Hepatocyte (in vitro differentiated cells): ENCODE measurements around the gene SHISAL1. TPM values are rescaled to one million over a fixed set of nuclear protein-coding genes. Genes with fewer than 3 reads are reported as not detected.

Source experiments
- DNase-seq: peaks from one replicate; pipeline ENCODE4 v3.0.0-alpha.2; 2016; ENCODE audit warnings: low spot score
- H2AFZ ChIP-seq: fragments of 200-600 bp; sonication (generic); 2 replicates; pipeline ENCODE4 v1.6.0; 2016; ENCODE audit warnings: antibody characterized with exemption, mild to moderate bottlenecking
- H3K27ac ChIP-seq: fragments of 200-600 bp; sonication (generic); 2 replicates; pipeline ENCODE4 v1.5.1; 2016; ENCODE audit warnings: mild to moderate bottlenecking
- H3K27me3 ChIP-seq: fragments of 200-600 bp; sonication (generic); 2 replicates; pipeline ENCODE4 v1.6.1; 2016
- H3K36me3 ChIP-seq: fragments of 200-600 bp; sonication (generic); replicated peaks from 2 replicates; pipeline ENCODE4 v1.5.1; 2016; ENCODE audit warnings: low read depth; ENCODE audit not compliant: insufficient read depth
- H3K4me1 ChIP-seq: fragments of 200-600 bp; sonication (generic); 2 replicates; pipeline ENCODE4 v1.5.1; 2016; ENCODE audit warnings: mild to moderate bottlenecking, moderate library complexity; ENCODE audit not compliant: insufficient read depth
- H3K4me2 ChIP-seq: fragments of 200-600 bp; sonication (generic); 2 replicates; pipeline ENCODE4 v1.6.0; 2016
- H3K4me3 ChIP-seq: fragments of 200-600 bp; sonication (generic); 2 replicates; pipeline ENCODE4 v1.5.1; 2016; ENCODE audit warnings: mild to moderate bottlenecking
- H3K79me2 ChIP-seq: fragments of 200-600 bp; sonication (generic); 2 replicates; pipeline ENCODE4 v1.6.0; 2017; ENCODE audit warnings: mild to moderate bottlenecking
- H3K9me2 ChIP-seq: fragments of 200-600 bp; sonication (generic); replicated peaks from 2 replicates; pipeline ENCODE4 v1.6.0; 2017; ENCODE audit warnings: mild to moderate bottlenecking; ENCODE audit not compliant: insufficient read depth
- H3K9me3 ChIP-seq: fragments of 200-600 bp; sonication (generic); 2 replicates; pipeline ENCODE4 v1.5.1; 2016; ENCODE audit warnings: low read depth, mild to moderate bottlenecking
- H4K20me1 ChIP-seq: fragments of 200-600 bp; sonication (generic); 2 replicates; pipeline ENCODE4 v1.6.0; 2016; ENCODE audit warnings: mild to moderate bottlenecking; ENCODE audit not compliant: insufficient read depth, poor library complexity, severe bottlenecking
- EZH2 ChIP-seq: fragments of 200-600 bp; sonication (generic); IDR thresholded peaks from 2 replicates; pipeline ENCODE4 v1.6.1; 2016; ENCODE audit warnings: antibody characterized with exemption, mild to moderate bottlenecking, borderline replicate concordance
- EZH2phosphoT487 ChIP-seq: fragments of 200-600 bp; sonication (generic); IDR thresholded peaks from one replicate; pipeline ENCODE4 v1.6.1; 2018; ENCODE audit warnings: antibody characterized with exemption, mild to moderate bottlenecking, low read depth, moderate library complexity; ENCODE audit not compliant: unreplicated experiment, severe bottlenecking
- WGBS: methylation state at CpG from one replicate; pipeline ENCODE4 v1.1.6; 2016; ENCODE audit warnings: low lambda C conversion rate; ENCODE audit errors: missing lambda C conversion rate; 5-methylcytosine and 5-hydroxymethylcytosine counted together
- polyA plus RNA-seq: library from polyadenylated mRNA; unstranded; fragments of >200 nt; fragmentation: Nextera tagmentation; extraction: Ambion mirVana; gene quantifications from 2 replicates; pipeline ENCODE4 v1.2.1, GENCODE V29; 2016
- total RNA-seq: library from RNA; depleted of rRNA; stranded (reverse); fragments of >200 nt; gene quantifications from 2 replicates; pipeline ENCODE4 v1.2.3, GENCODE V29; 2014
- TF ChIP-seq, protein P1 (sequence below): fragments of 200-600 bp; sonication (generic); IDR thresholded peaks from 2 replicates; pipeline ENCODE4 v1.5.1; 2016; ENCODE audit warnings: antibody characterized with exemption, mild to moderate bottlenecking; ENCODE audit not compliant: poor library complexity

SHISAL1 gene
- total and polyA plus RNA-seq, 2 experiments from 2014 or later = 0.66 to 2.4 TPM

DNA sequence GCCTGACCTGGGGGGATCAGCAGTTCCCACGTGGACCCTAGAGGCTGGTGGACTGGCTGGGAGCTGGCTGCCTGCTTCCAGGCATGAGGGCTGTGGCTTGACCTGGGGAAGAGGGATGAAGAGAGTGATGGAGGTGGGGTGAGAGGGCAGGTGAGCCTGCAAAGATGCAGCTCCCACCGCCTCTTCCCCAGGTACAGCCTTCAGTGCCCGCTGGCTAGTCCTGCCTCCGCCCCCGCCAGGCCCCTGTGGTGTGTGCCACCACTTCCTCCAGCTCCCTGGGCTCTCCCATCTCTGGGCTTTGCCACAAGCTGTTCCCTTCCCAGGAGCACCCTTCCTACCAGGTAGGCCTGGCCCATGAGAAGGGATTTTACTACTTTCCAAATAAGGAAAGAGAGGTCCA is 112.9 kb downstream of the SHISAL1 start:
- H3K4me2 ChIP-seq = no peak overlapping the region
- 83% methylated on average over 5 of the region's 5 CpGs for WGBS
- H3K9me3 ChIP-seq = no peaks in the 10 kb centered on the region
- no peaks in the 10 kb centered on the region for H3K36me3 ChIP-seq
- no peaks in the 10 kb centered on the region for H3K79me2 ChIP-seq
- H3K27ac ChIP-seq = no peak overlapping the region
- no peak overlapping the region for H3K4me3 ChIP-seq
- peaks cover 11% of the 10 kb centered on the region for H3K4me1 ChIP-seq
- no peak overlapping the region for H2AFZ ChIP-seq
- no peak for DNase-seq
- no peaks in the 10 kb centered on the region for H4K20me1 ChIP-seq
- no peaks in the 10 kb centered on the region for H3K27me3 ChIP-seq
- no peaks in the 10 kb centered on the region for H3K9me2 ChIP-seq
- TF ChIP-seq EZH2phosphoT487 (no peak), EZH2 (no peak)
- TF ChIP-seq, protein P1, sequence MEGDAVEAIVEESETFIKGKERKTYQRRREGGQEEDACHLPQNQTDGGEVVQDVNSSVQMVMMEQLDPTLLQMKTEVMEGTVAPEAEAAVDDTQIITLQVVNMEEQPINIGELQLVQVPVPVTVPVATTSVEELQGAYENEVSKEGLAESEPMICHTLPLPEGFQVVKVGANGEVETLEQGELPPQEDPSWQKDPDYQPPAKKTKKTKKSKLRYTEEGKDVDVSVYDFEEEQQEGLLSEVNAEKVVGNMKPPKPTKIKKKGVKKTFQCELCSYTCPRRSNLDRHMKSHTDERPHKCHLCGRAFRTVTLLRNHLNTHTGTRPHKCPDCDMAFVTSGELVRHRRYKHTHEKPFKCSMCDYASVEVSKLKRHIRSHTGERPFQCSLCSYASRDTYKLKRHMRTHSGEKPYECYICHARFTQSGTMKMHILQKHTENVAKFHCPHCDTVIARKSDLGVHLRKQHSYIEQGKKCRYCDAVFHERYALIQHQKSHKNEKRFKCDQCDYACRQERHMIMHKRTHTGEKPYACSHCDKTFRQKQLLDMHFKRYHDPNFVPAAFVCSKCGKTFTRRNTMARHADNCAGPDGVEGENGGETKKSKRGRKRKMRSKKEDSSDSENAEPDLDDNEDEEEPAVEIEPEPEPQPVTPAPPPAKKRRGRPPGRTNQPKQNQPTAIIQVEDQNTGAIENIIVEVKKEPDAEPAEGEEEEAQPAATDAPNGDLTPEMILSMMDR = no peak

DNA sequence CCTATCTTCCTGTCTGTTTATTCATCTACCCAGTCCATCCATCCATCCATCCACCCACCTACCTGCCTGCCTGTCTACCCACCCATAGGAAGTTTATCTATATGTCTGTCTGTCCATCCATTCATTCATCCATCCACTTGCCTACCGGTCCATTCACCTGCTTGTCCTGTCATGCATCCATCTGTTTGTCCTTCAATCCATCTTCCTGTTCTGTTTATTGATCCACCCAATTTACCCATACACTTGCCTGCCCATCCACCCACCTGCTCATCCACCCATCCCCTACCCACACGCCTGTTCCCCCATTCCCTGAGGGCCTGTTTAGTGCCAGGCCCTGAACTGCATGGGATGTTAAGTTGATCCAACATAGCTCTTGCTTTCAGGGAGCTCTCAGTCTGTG is 113.6 kb downstream of the SHISAL1 start:
- WGBS = 97% methylated on average over 2 of the region's 2 CpGs
- no peaks in the 10 kb centered on the region for H4K20me1 ChIP-seq
- TF ChIP-seq, protein P1 = no peak
- TF ChIP-seq EZH2 (no peak), EZH2phosphoT487 (no peak)
- no peak overlapping the region for H3K27ac ChIP-seq
- no peaks in the 10 kb centered on the region for H3K27me3 ChIP-seq
- H3K9me2 ChIP-seq = no peaks in the 10 kb centered on the region
- H3K9me3 ChIP-seq = no peaks in the 10 kb centered on the region
- no peaks in the 10 kb centered on the region for H3K36me3 ChIP-seq
- no peak for DNase-seq
- no peak overlapping the region for H3K4me2 ChIP-seq
- H2AFZ ChIP-seq = no peak overlapping the region
- H3K4me3 ChIP-seq = no peak overlapping the region
- no peaks in the 10 kb centered on the region for H3K79me2 ChIP-seq
- peaks cover 11% of the 10 kb centered on the region for H3K4me1 ChIP-seq

DNA sequence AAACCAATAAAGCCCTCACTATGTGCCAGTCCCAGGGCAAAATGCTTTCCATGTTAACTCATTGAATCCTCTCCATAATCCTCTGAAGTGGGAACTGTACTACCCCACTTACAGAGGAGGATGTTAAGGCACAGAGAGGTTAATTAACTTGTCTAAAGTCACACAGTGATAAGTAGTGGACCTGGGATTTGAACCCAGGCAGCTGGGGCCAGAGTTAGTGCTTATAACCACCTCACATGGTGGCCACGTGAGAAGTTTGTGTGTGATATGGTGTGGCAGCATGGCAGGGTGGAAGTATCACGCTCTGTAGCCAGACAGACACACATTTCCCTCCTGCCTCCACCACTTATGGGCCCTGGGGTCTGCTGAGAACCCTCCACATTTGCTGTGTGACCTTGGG is 115.5 kb downstream of the SHISAL1 start:
- Histone ChIP-seq H3K4me3 (no peak overlapping the region), H2AFZ (no peak overlapping the region), H3K4me2 (no peak overlapping the region), H3K9me3 (no peaks in the 10 kb centered on the region), H3K4me1 (peaks cover 10% of the 10 kb centered on the region), H3K9me2 (no peaks in the 10 kb centered on the region), H3K27me3 (no peaks in the 10 kb centered on the region), H3K27ac (no peak overlapping the region), H4K20me1 (no peaks in the 10 kb centered on the region), H3K79me2 (no peaks in the 10 kb centered on the region), H3K36me3 (no peaks in the 10 kb centered on the region)
- 100% methylated on average over 2 of the region's 2 CpGs for WGBS
- TF ChIP-seq EZH2 (no peak), EZH2phosphoT487 (no peak)
- TF ChIP-seq, protein P1 = no peak
- DNase-seq = no peak

DNA sequence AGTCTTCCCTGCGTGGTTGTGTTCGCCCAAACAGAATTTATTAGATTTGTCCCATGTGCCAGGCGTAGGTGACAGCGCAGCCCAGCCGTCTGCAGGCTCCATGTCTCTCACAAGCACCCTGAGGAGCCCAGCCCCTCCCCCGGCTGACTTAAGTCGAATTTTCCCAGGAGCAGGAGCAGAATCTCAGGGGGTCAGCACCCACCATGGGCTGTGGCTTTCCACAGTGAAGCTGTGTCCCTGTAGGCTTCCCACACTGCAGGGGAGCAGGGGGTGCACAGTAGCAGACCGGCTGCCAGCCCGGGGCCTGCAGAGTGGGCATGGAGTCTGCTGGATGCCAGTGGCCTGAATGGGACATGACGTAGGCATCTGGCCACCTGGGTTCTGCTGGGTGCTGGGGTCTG is 116.0 kb downstream of the SHISAL1 start:
- H3K9me2 ChIP-seq = no peaks in the 10 kb centered on the region
- no peaks in the 10 kb centered on the region for H3K9me3 ChIP-seq
- H3K27me3 ChIP-seq = no peaks in the 10 kb centered on the region
- 86% methylated on average over 10 of the region's 10 CpGs for WGBS
- no peak for DNase-seq
- H3K27ac ChIP-seq = no peak overlapping the region
- no peak overlapping the region for H2AFZ ChIP-seq
- H3K36me3 ChIP-seq = no peaks in the 10 kb centered on the region
- no peaks in the 10 kb centered on the region for H3K79me2 ChIP-seq
- peaks cover 5% of the 10 kb centered on the region for H3K4me1 ChIP-seq
- TF ChIP-seq EZH2 = no peak
- TF ChIP-seq, protein P1 = no peak
- no peak for TF ChIP-seq EZH2phosphoT487
- H3K4me3 ChIP-seq = no peak overlapping the region
- no peaks in the 10 kb centered on the region for H4K20me1 ChIP-seq
- H3K4me2 ChIP-seq = no peak overlapping the region
